HTERT RPE-1 (cell line): Measurements from ENCODE around the gene PATL1.
"Not testable (repeated sequence)": the region's sequence is repeated elsewhere in the genome, so short reads cannot be mapped to it uniquely, and the experiment has no call there.

Experiments
- in situ Hi-C: fragments of 300-500 bp; cut with MboI; formaldehyde crosslinking; loops from 4 replicates; pipeline ENCODE4 v1.14.3; 2020; ENCODE audit warnings: low sequenced_read_pairs

Gene PATL1

GRCh38 chr11:59668950-59669610 is at the start of gene PATL1:
Gene PATL1 (minus strand): TSS chr11:59669037. CDS start chr11:59668895, 142 bp downstream.
- in situ Hi-C loops: no loop called here

- in situ Hi-C loops: no loop called here
Observed at GRCh38 chr11:59716051-59716450, 47.2 kb upstream of the PATL1 start.

- in situ Hi-C loops: no loop called here
Observed at GRCh38 chr11:59713745-59714144, 44.9 kb upstream of the PATL1 start, which contains the start of gene OR10V1. Gene OR10V1 (minus strand): TSS chr11:59713845. CDS start chr11:59713845, 0 bp downstream.

- in situ Hi-C loops: no loop called here
Observed at GRCh38 chr11:59710136-59710847, 41.5 kb upstream of the PATL1 start.

GRCh38 chr11:59708537-59708936 is 39.7 kb upstream of the PATL1 start:
- in situ Hi-C loops: no loop called here

GRCh38 chr11:59707371-59707770 is 38.5 kb upstream of the PATL1 start:
- in situ Hi-C loops: no loop called here

GRCh38 chr11:59706518-59707285 is 37.9 kb upstream of the PATL1 start:
- in situ Hi-C loops: no loop called here

- in situ Hi-C loops: no loop called here
Observed at GRCh38 chr11:59705294-59705693, 36.5 kb upstream of the PATL1 start.

- in situ Hi-C loops: not testable (repeated sequence)
Observed at GRCh38 chr11:59703515-59703914, 34.7 kb upstream of the PATL1 start.

- in situ Hi-C loops: not testable (repeated sequence)
Observed at GRCh38 chr11:59700157-59700556, 31.3 kb upstream of the PATL1 start.

- in situ Hi-C loops: no loop called here
Observed at GRCh38 chr11:59698506-59698905, 29.7 kb upstream of the PATL1 start.

- in situ Hi-C loops: no loop called here
Observed at GRCh38 chr11:59692915-59693314, 24.1 kb upstream of the PATL1 start.

GRCh38 chr11:59691156-59691555 is 22.3 kb upstream of the PATL1 start:
- in situ Hi-C loops: no loop called here

GRCh38 chr11:59689015-59689414 is 20.2 kb upstream of the PATL1 start:
- in situ Hi-C loops: no loop called here

- in situ Hi-C loops: not testable (repeated sequence)
Observed at GRCh38 chr11:59681260-59681725, 12.5 kb upstream of the PATL1 start.

GRCh38 chr11:59680287-59681154 is 11.7 kb upstream of the PATL1 start:
- in situ Hi-C loops: no loop called here

- in situ Hi-C loops: no loop called here
Observed at GRCh38 chr11:59679347-59679746, 10.5 kb upstream of the PATL1 start.

GRCh38 chr11:59678813-59679165 is 10.0 kb upstream of the PATL1 start:
- in situ Hi-C loops: no loop called here

- in situ Hi-C loops: no loop called here
Observed at GRCh38 chr11:59678118-59678812, 9.4 kb upstream of the PATL1 start.

- in situ Hi-C loops: no loop called here
Observed at GRCh38 chr11:59676205-59676604, 7.4 kb upstream of the PATL1 start.
